ENCODE data around the gene PDCD1LG2.

DNA sequence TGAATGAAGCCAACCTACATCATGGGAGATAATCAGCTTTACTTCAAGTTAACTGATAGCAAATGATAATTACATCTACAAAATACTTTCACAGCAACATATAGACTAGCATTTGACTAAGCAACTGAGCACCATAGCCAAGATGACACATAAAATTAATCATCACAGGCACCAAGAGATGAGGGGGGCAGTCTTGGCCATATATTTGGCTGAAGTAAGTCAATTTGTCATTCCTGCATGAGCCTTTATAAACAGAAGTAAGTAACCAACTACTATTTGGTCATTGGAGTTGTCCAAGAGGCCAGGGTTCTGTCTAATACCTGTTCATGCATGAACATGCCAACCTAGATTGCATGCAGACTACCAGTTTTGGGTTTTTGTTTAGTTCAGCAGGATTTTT lies 53.6 kb downstream of the PDCD1LG2 start:
- TF ChIP-seq, protein P1, sequence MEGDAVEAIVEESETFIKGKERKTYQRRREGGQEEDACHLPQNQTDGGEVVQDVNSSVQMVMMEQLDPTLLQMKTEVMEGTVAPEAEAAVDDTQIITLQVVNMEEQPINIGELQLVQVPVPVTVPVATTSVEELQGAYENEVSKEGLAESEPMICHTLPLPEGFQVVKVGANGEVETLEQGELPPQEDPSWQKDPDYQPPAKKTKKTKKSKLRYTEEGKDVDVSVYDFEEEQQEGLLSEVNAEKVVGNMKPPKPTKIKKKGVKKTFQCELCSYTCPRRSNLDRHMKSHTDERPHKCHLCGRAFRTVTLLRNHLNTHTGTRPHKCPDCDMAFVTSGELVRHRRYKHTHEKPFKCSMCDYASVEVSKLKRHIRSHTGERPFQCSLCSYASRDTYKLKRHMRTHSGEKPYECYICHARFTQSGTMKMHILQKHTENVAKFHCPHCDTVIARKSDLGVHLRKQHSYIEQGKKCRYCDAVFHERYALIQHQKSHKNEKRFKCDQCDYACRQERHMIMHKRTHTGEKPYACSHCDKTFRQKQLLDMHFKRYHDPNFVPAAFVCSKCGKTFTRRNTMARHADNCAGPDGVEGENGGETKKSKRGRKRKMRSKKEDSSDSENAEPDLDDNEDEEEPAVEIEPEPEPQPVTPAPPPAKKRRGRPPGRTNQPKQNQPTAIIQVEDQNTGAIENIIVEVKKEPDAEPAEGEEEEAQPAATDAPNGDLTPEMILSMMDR (conservative IDR thresholded peaks at IDR 0.05 in 1 of 2, IDR thresholded peaks at IDR 0.05 in 1 of 2; ENCODE audit: extremely low read depth in 1 of 2, insufficient read depth in 1 of 2, low read depth in 1 of 2, low read length in 2 of 2): no peak
- no peak for TF ChIP-seq EZH2 (IDR thresholded peaks at IDR 0.05; ENCODE audit: borderline replicate concordance, low read length)
